SJCRH30 (cell line): Measurements from ENCODE around the gene KCNH6. TPM values are rescaled to one million over a fixed set of nuclear protein-coding genes. Genes with fewer than 3 reads are reported as not detected.
A peak's percentile ranks its signal among the peaks of the same experiment; 100 is the strongest.

Experiments used
- DNase-seq, 2 experiments: peaks; one replicate each; pipeline ENCODE4 v3.0.0-alpha.2; 2015 to 2020
- H3K27ac ChIP-seq: fragments of 250-450 bp; sonication (Bioruptor Pico); 2 replicates; pipeline ENCODE4 v1.5.1; 2020; ENCODE audit warnings: mild to moderate bottlenecking, moderate library complexity
- H3K27me3 ChIP-seq: fragments of 250-450 bp; sonication (Bioruptor Pico); 2 replicates; pipeline ENCODE4 v1.5.1; 2020; ENCODE audit warnings: mild to moderate bottlenecking, moderate library complexity
- H3K36me3 ChIP-seq: fragments of 250-450 bp; sonication (Bioruptor Pico); 2 replicates; pipeline ENCODE4 v1.5.1; 2020; ENCODE audit warnings: mild to moderate bottlenecking, moderate library complexity
- H3K4me1 ChIP-seq: fragments of 250-450 bp; sonication (Bioruptor Pico); 2 replicates; pipeline ENCODE4 v1.5.1; 2020; ENCODE audit warnings: mild to moderate bottlenecking, moderate library complexity
- H3K4me3 ChIP-seq: fragments of 250-450 bp; sonication (Bioruptor Pico); 2 replicates; pipeline ENCODE4 v1.5.1; 2020; ENCODE audit warnings: mild to moderate bottlenecking, moderate library complexity
- H3K9me3 ChIP-seq: fragments of 250-450 bp; sonication (Bioruptor Pico); replicated peaks from 2 replicates; pipeline ENCODE4 v1.5.1; 2020; ENCODE audit warnings: mild to moderate bottlenecking, moderate library complexity
- total RNA-seq: library from RNA; depleted of rRNA; stranded (reverse); fragments of >200 nt; shearing (Covaris generic); gene quantifications from 2 replicates; pipeline ENCODE4 v1.2.3, GENCODE V29; 2014

Gene KCNH6
- total RNA-seq, 1 experiment from 2014 or later = not detected

DNA sequence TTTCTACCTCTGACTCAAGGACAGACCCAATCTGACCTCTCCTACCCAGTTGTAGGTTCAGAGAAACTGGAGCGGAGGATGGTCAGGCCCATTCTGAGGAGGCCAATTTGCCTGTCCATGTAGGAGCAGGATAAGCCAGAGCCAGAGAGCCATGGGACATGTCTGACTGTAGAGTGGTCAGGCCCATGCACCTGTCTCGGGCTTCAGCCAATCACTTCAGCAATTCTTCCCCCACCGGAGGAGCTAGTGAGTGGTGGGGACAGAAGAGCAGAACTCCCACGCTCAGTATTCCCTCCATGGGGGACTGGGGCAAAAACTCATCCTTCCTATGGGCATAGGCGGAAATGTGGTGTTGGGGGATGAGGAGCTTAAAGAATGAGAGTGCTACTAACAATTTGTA lies 41.4 kb downstream of the KCNH6 start:
- no peak overlapping the region for H3K27ac ChIP-seq

DNA sequence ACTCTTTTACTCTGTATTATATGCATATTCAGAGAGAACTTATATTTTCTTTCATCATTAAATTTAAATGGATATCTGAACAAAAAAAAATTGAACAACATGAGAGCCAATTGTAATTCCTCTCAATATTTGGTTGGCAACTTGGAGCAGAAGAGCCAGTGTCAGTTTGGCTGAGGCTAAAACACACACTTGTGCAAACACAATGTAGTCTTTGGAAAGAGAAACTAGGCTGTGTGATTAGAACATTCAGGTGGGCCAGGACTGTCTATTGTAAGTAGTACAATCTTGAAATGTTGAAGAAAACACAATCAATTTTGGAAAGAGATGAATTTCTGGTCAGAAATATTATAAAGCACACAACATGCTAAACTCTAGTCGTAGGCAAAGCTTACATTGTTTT lies 44.1 kb downstream of the KCNH6 start:
- DNase-seq = no peak
- H3K36me3 ChIP-seq = no peaks in the 10 kb centered on the region
- H3K4me3 ChIP-seq = no peak overlapping the region
- no peaks in the 10 kb centered on the region for H3K9me3 ChIP-seq
- H3K27me3 ChIP-seq = no peaks in the 10 kb centered on the region
- no peak overlapping the region for H3K27ac ChIP-seq
- H3K4me1 ChIP-seq = no peaks in the 10 kb centered on the region

More for the DNA sequence above, 41.4 kb downstream of the KCNH6 start:
- DNase-seq = no peak
- Histone ChIP-seq H3K27me3 (no peaks in the 10 kb centered on the region), H3K4me1 (no peaks in the 10 kb centered on the region), H3K9me3 (no peaks in the 10 kb centered on the region), H3K4me3 (no peak overlapping the region), H3K36me3 (no peaks in the 10 kb centered on the region)

DNA sequence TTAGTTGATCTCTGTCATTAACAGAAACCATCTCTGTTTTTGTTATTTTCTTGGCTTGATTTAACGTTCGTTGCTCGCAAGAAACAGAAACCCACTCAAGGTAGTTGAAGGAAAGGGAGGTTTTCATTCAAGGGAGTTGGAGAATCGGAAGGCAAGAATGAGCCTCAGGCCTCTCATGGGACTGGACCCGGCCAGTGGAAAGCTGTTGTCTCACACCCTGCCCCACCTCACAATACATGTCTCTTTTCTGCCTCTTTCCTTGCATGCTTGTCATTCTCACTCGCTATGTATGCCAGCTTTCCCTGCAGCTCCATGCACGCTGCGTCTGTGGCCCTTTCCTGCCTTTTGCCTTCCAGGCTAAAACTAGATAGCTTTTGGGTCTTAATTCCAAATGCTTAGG lies 45.4 kb downstream of the KCNH6 start:
- no peak for DNase-seq
- H3K27me3 ChIP-seq = no peaks in the 10 kb centered on the region
- no peaks in the 10 kb centered on the region for H3K9me3 ChIP-seq
- H3K4me3 ChIP-seq = no peak overlapping the region
- no peak overlapping the region for H3K27ac ChIP-seq
- H3K4me1 ChIP-seq = no peaks in the 10 kb centered on the region
- H3K36me3 ChIP-seq = no peaks in the 10 kb centered on the region

GRCh38 chr17:63571632-63572310 lies 48.6 kb downstream of the KCNH6 start:
- no peaks in the 10 kb centered on the region for H3K4me1 ChIP-seq
- no peaks in the 10 kb centered on the region for H3K9me3 ChIP-seq
- no peaks in the 10 kb centered on the region for H3K36me3 ChIP-seq
- no peak overlapping the region for H3K4me3 ChIP-seq
- DNase-seq = no peak
- H3K27me3 ChIP-seq = no peaks in the 10 kb centered on the region
- H3K27ac ChIP-seq = no peak overlapping the region

DNA sequence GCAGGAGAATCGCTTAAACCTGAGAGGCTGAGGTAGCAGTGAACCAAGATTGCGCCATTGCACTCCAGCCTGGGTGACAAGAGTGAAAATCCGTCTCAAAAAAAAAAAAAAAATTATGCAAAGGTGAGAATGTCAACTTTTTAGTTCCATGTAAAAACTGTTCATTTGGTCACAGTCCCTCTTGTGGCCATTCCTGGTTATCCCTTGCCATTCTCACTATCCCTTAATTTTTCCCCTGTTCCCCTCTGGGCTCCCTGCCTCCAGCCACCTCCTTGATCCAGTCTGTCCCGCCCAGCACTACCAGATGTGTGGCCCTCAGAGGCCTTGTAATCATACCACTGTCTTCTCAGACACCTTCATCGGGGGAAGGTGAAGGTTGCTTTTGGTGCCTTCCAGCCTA lies 50.5 kb downstream of the KCNH6 start:
- no peaks in the 10 kb centered on the region for H3K4me1 ChIP-seq
- no peaks in the 10 kb centered on the region for H3K9me3 ChIP-seq
- peak in 1 of 2 experiments; percentile 17 for DNase-seq
- H3K36me3 ChIP-seq = no peaks in the 10 kb centered on the region
- no peak overlapping the region for H3K4me3 ChIP-seq
- H3K27me3 ChIP-seq = no peaks in the 10 kb centered on the region
- H3K27ac ChIP-seq = no peak overlapping the region

- peaks cover 12% of the 10 kb centered on the region for H3K36me3 ChIP-seq
- H3K4me1 ChIP-seq = no peaks in the 10 kb centered on the region
- no peaks in the 10 kb centered on the region for H3K27me3 ChIP-seq
- no peak overlapping the region for H3K4me3 ChIP-seq
- no peak overlapping the region for H3K27ac ChIP-seq
- DNase-seq = no peak
- no peaks in the 10 kb centered on the region for H3K9me3 ChIP-seq
Observed at GRCh38 chr17:63578027-63578768, 55.0 kb downstream of the KCNH6 start.

GRCh38 chr17:63578769-63579111 lies 55.6 kb downstream of the KCNH6 start:
- H3K4me3 ChIP-seq = no peak overlapping the region
- no peaks in the 10 kb centered on the region for H3K9me3 ChIP-seq
- peaks cover 13% of the 10 kb centered on the region for H3K36me3 ChIP-seq
- no peak overlapping the region for H3K27ac ChIP-seq
- H3K4me1 ChIP-seq = no peaks in the 10 kb centered on the region
- H3K27me3 ChIP-seq = no peaks in the 10 kb centered on the region
- DNase-seq = no peak

DNA sequence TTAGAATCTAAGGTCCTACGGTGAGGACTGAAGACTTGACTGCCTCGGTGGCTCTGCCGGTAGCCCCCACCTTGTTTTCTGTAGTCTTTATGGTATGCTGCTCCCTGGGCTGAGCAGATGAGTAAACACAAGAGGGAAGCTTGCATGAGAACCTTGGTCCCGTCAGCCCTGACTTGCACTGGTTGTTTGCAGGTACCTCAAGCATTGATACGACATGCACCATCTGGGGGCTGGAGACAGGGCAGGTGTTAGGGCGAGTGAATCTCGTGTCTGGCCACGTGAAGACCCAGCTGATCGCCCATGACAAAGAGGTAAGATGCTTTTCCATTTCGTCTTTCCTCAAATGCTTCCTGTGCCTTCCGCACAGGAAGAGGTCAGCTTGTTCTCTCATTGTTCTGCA lies 56.5 kb downstream of the KCNH6 start:
- H3K4me1 ChIP-seq = no peaks in the 10 kb centered on the region
- no peak for DNase-seq
- no peaks in the 10 kb centered on the region for H3K9me3 ChIP-seq
- no peaks in the 10 kb centered on the region for H3K27me3 ChIP-seq
- H3K36me3 ChIP-seq = peaks cover 13% of the 10 kb centered on the region
- no peak overlapping the region for H3K4me3 ChIP-seq
- no peak overlapping the region for H3K27ac ChIP-seq

- Histone ChIP-seq H3K9me3 (no peaks in the 10 kb centered on the region), H3K27ac (no peak overlapping the region), H3K36me3 (peaks cover 29% of the 10 kb centered on the region), H3K4me3 (no peak overlapping the region), H3K4me1 (peaks cover 2% of the 10 kb centered on the region; the same call in 1 of the 2 replicates), H3K27me3 (no peaks in the 10 kb centered on the region)
- no peak for DNase-seq
Observed at GRCh38 chr17:63587770-63588169, 64.6 kb downstream of the KCNH6 start.

GRCh38 chr17:63588797-63589196 lies 65.6 kb downstream of the KCNH6 start:
- peaks cover 24% of the 10 kb centered on the region for H3K36me3 ChIP-seq
- H3K27ac ChIP-seq = no peak overlapping the region
- DNase-seq = no peak

GRCh38 chr17:63589646-63590045 lies 66.5 kb downstream of the KCNH6 start:
- Histone ChIP-seq H3K4me3 (no peak overlapping the region), H3K27me3 (no peaks in the 10 kb centered on the region), H3K27ac (no peak overlapping the region), H3K9me3 (no peaks in the 10 kb centered on the region), H3K36me3 (peaks cover 24% of the 10 kb centered on the region), H3K4me1 (peaks cover 5% of the 10 kb centered on the region; the same call in 1 of the 2 replicates)
- DNase-seq = no peak

More at GRCh38 chr17:63588797-63589196, 65.6 kb downstream of the KCNH6 start:
- H3K4me1 ChIP-seq = peaks cover 5% of the 10 kb centered on the region; the same call in 1 of the 2 replicates
- H3K27me3 ChIP-seq = no peaks in the 10 kb centered on the region
- no peak overlapping the region for H3K4me3 ChIP-seq
- no peaks in the 10 kb centered on the region for H3K9me3 ChIP-seq

- DNase-seq = peak in 1 of 2 experiments; percentile 24
- Histone ChIP-seq H3K4me1 (peaks cover 5% of the 10 kb centered on the region; the same call in 1 of the 2 replicates), H3K27me3 (no peaks in the 10 kb centered on the region), H3K4me3 (no peak overlapping the region), H3K27ac (0 out of 2 replicates have a peak overlapping the region, but pooled peaks have one; percentile 18), H3K9me3 (no peaks in the 10 kb centered on the region), H3K36me3 (peaks cover 18% of the 10 kb centered on the region)
Observed at GRCh38 chr17:63592797-63593196, 69.6 kb downstream of the KCNH6 start.

GRCh38 chr17:63595132-63595531 lies 72.0 kb downstream of the KCNH6 start:
- Histone ChIP-seq H3K36me3 (peaks cover 3% of the 10 kb centered on the region), H3K27me3 (no peaks in the 10 kb centered on the region), H3K4me3 (no peak overlapping the region), H3K9me3 (no peaks in the 10 kb centered on the region), H3K4me1 (peaks cover 5% of the 10 kb centered on the region; the same call in 1 of the 2 replicates), H3K27ac (no peak overlapping the region)
- no peak for DNase-seq
